Astrocyte (in vitro differentiated cells and primary cell): ENCODE measurements around the gene PDE1C. TPM values are rescaled to one million over a fixed set of nuclear protein-coding genes. Genes with fewer than 3 reads are reported as not detected.
"Not testable (repeated sequence)": the region's sequence is repeated elsewhere in the genome, so short reads cannot be mapped to it uniquely, and the experiment has no call there.

ENCODE experiments used
- DNase-seq: peaks from one replicate; pipeline ENCODE4 v3.0.0-alpha.2; 2010; ENCODE audit warnings: low read depth
- FAIRE-seq: peaks from 2 replicates; lab custom pipeline; 2011; peaks lifted over from hg19 to GRCh38; lab: Jason Lieb, UNC
- H2AFZ ChIP-seq: 2 replicates; pipeline ENCODE4 v1.6.0; 2012; ENCODE audit warnings: low read depth, low read length, inconsistent platforms
- H3K27ac ChIP-seq: 2 replicates; pipeline ENCODE4 v1.5.1; 2011; ENCODE audit warnings: low read depth, low read length, inconsistent platforms
- H3K27me3 ChIP-seq: 2 replicates; pipeline ENCODE4 v1.6.0; 2011; ENCODE audit warnings: low read length, inconsistent platforms; ENCODE audit not compliant: insufficient read depth
- H3K36me3 ChIP-seq: 2 replicates; pipeline ENCODE4 v1.5.1; 2011; ENCODE audit warnings: low read length, inconsistent platforms; ENCODE audit not compliant: insufficient read depth
- H3K4me1 ChIP-seq: 2 replicates; pipeline ENCODE4 v1.5.1; 2011; ENCODE audit warnings: low read length, inconsistent platforms; ENCODE audit not compliant: insufficient read depth
- H3K4me2 ChIP-seq: 2 replicates; pipeline ENCODE4 v1.6.0; 2012; ENCODE audit warnings: low read length, inconsistent platforms
- H3K4me3 ChIP-seq: 2 replicates; pipeline ENCODE4 v1.5.1; 2011; ENCODE audit warnings: low read depth, mild to moderate bottlenecking, low read length, inconsistent platforms; ENCODE audit not compliant: insufficient read depth
- H3K79me2 ChIP-seq: 2 replicates; pipeline ENCODE4 v1.6.0; 2012; ENCODE audit warnings: mild to moderate bottlenecking, low read length, inconsistent platforms; ENCODE audit not compliant: insufficient read depth
- H3K9ac ChIP-seq: 2 replicates; pipeline ENCODE4 v1.6.0; 2012; ENCODE audit warnings: mild to moderate bottlenecking, low read length, inconsistent platforms
- H3K9me3 ChIP-seq: 2 replicates; pipeline ENCODE4 v1.5.1; 2012; ENCODE audit warnings: low read depth, mild to moderate bottlenecking, low read length, inconsistent platforms; ENCODE audit not compliant: insufficient read depth
- H4K20me1 ChIP-seq: 2 replicates; pipeline ENCODE4 v1.6.0; 2012; ENCODE audit warnings: low read length, inconsistent platforms; ENCODE audit not compliant: insufficient read depth
- H3K27ac Mint-ChIP-seq: one replicate; pipeline ENCODE4 v1.8.0; 2021; ENCODE audit warnings: mild to moderate bottlenecking, mixed read lengths; ENCODE audit not compliant: unreplicated experiment
- H3K27me3 Mint-ChIP-seq: one replicate; pipeline ENCODE4 v1.8.0; 2021; ENCODE audit warnings: low read depth, mixed read lengths; ENCODE audit not compliant: unreplicated experiment
- H3K36me3 Mint-ChIP-seq: one replicate; pipeline ENCODE4 v1.8.0; 2021; ENCODE audit warnings: low read depth, mixed read lengths; ENCODE audit not compliant: unreplicated experiment
- H3K4me1 Mint-ChIP-seq: one replicate; pipeline ENCODE4 v1.8.0; 2021; ENCODE audit warnings: low read depth, mixed read lengths; ENCODE audit not compliant: unreplicated experiment
- H3K4me3 Mint-ChIP-seq: one replicate; pipeline ENCODE4 v1.8.0; 2021; ENCODE audit warnings: mild to moderate bottlenecking, moderate library complexity, mixed read lengths; ENCODE audit not compliant: unreplicated experiment
- H3K9me3 Mint-ChIP-seq: one replicate; pipeline ENCODE4 v1.8.0; 2021; ENCODE audit warnings: mild to moderate bottlenecking, mixed read lengths; ENCODE audit not compliant: unreplicated experiment
- CTCF ChIP-seq: IDR thresholded peaks from 2 replicates; pipeline ENCODE4 v1.5.1; 2011; ENCODE audit warnings: low read depth, mild to moderate bottlenecking, inconsistent platforms, low read length, moderate library complexity; ENCODE audit not compliant: insufficient read depth
- EZH2 ChIP-seq: IDR thresholded peaks from 2 replicates; pipeline ENCODE4 v1.6.1; 2012; ENCODE audit warnings: mild to moderate bottlenecking, low read length, inconsistent platforms; ENCODE audit not compliant: insufficient read depth
- total RNA-seq: library from RNA; stranded (reverse); gene quantifications from 2 replicates; pipeline ENCODE4 v1.2.1, GENCODE V29; 2021

PDE1C gene
- total RNA-seq, 1 donor from 2014 or later: 31.6 TPM

GRCh38 chr7:32077806-32078205, 7.6 kb upstream of the PDE1C start:
- Histone ChIP-seq H3K4me2 (no peak overlapping the region), H3K27me3 (no peaks in the 10 kb centered on the region), H3K4me3 (no peak overlapping the region), H3K9ac (no peak overlapping the region), H3K4me1 (no peaks in the 10 kb centered on the region), H3K36me3 (no peaks in the 10 kb centered on the region), H2AFZ (no peak overlapping the region), H3K9me3 (no peaks in the 10 kb centered on the region), H3K79me2 (no peaks in the 10 kb centered on the region), H3K27ac (no peak overlapping the region), H4K20me1 (no peaks in the 10 kb centered on the region)
- H3K4me3 Mint-ChIP-seq: no peak overlapping the region
- no peaks in the 10 kb centered on the region for H3K36me3 Mint-ChIP-seq
- TF ChIP-seq EZH2: no peak
- no peak for TF ChIP-seq CTCF
- FAIRE-seq (no peak), DNase-seq (no peak)
- peaks cover 7% of the 10 kb centered on the region for H3K27me3 Mint-ChIP-seq
- peaks cover 10% of the 10 kb centered on the region for H3K9me3 Mint-ChIP-seq
- no peak overlapping the region for H3K27ac Mint-ChIP-seq
- no peaks in the 10 kb centered on the region for H3K4me1 Mint-ChIP-seq

GRCh38 chr7:32076802-32077201, 6.6 kb upstream of the PDE1C start:
- not testable (repeated sequence) for H3K36me3 ChIP-seq, H3K27me3 Mint-ChIP-seq, H3K4me3 Mint-ChIP-seq, H3K27ac ChIP-seq, H3K9me3 Mint-ChIP-seq, H3K9me3 ChIP-seq, DNase-seq, FAIRE-seq, H3K4me2 ChIP-seq, H4K20me1 ChIP-seq, H2AFZ ChIP-seq, H3K36me3 Mint-ChIP-seq, H3K27ac Mint-ChIP-seq, H3K4me3 ChIP-seq, H3K9ac ChIP-seq, H3K4me1 ChIP-seq, H3K4me1 Mint-ChIP-seq, H3K27me3 ChIP-seq, H3K79me2 ChIP-seq

GRCh38 chr7:32075612-32076011, 5.4 kb upstream of the PDE1C start:
- Mint-ChIP-seq H3K4me3 (no peak overlapping the region), H3K4me1 (peaks cover 2% of the 10 kb centered on the region), H3K9me3 (peaks cover 2% of the 10 kb centered on the region), H3K36me3 (no peaks in the 10 kb centered on the region), H3K27me3 (peaks cover 12% of the 10 kb centered on the region), H3K27ac (no peak overlapping the region)
- Histone ChIP-seq H3K27me3 (no peaks in the 10 kb centered on the region), H3K27ac (no peak overlapping the region), H2AFZ (no peak overlapping the region), H3K4me1 (peaks cover 5% of the 10 kb centered on the region), H3K9ac (no peak overlapping the region), H3K4me2 (no peak overlapping the region), H3K79me2 (peaks cover 21% of the 10 kb centered on the region), H3K36me3 (no peaks in the 10 kb centered on the region), H4K20me1 (no peaks in the 10 kb centered on the region), H3K4me3 (no peak overlapping the region), H3K9me3 (no peaks in the 10 kb centered on the region)
- DNase-seq: no peak
- TF ChIP-seq CTCF: no peak
- no peak for TF ChIP-seq EZH2
- no peak for FAIRE-seq
